Right ventricle myocardium inferior (tissue), 1 donor: ENCODE data around the gene MYBPHL. TPM values are rescaled to one million over a fixed set of nuclear protein-coding genes. Genes with fewer than 3 reads are reported as not detected.

Experiments used
- ATAC-seq: fragments of 200-7000 bp; cut with Tn5 transposase; one replicate; pipeline ENCODE4 v1.9.1; 2020; ENCODE audit warnings: mild to moderate bottlenecking, moderate library complexity
- DNase-seq: peaks from one replicate; pipeline ENCODE4 v3.0.0; 2021; ENCODE audit errors: missing footprints
- intact Hi-C: fragments of 100-400 bp; cut with DNase I; formaldehyde crosslinking; loops from one replicate; pipeline ENCODE4 v1.11.0; 2022
- total RNA-seq: library from RNA; stranded (reverse); fragmentation: NEBNext Ultra II Directional; extraction: Animal tissue kit (Norgen Biotek cat#: 25700); gene quantifications from one replicate; pipeline ENCODE4 v1.2.1, GENCODE V29; 2021
- donor health status: DM: no; HTN: yes; CAD: no; lungs with severe emphysema.

MYBPHL gene
- total RNA-seq, 1 donor from 2014 or later, result not detected

DNA sequence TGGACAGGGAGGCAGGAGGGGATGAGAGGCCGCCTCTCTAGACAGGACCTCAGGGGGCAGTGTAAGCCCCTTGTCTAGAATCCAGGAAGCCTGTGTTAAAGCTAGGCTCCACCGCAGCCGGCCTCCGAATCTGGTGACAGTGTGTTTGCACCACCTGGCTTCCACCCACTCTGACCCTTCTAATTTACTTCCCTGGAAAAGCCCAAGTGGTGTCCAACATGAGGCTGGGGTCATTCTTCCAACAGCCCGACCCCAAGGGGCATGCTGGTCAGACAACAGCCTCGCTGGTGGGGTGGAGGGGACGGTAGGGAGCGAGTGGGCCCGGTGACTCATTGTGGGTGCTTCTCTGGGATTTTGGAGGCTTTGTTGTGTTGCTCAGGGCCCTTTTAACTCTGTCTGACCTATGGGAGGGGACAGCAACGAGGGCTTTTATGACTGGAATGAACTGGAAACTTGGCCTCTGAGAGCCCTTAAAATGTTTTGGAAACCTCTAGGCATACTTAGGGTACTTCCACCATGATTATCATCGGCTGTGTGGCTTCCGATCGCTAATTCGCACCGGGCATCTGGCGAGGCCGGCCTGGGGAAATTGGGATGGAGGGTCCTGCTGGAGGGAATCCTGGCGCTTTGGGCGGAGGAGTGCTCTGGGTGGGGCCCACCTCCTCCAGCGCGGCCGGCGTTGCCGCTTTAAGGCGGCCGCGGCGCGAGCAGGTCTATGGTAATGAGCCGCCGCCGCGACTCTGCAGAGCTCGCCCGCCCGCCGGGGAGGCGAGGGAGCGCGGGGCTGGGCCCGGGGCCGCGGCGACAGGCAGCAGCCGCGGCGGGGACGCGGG is 57.8 kb downstream of the MYBPHL start, which contains the start of gene CELSR2:
Gene CELSR2 (plus strand): TSS at position 743 of the 833 bp plus-strand sequence. CDS start 541 bp downstream, outside the sequence.
- intact Hi-C loops, result no loop called here
- ATAC-seq (peak; percentile 70), DNase-seq (peak; percentile 80)

- DNase-seq (peak; percentile 22), ATAC-seq (no peak)
- intact Hi-C loops, result no loop called here
Observed at GRCh38 chr1:109248444-109248796, 58.4 kb downstream of the MYBPHL start.

DNA sequence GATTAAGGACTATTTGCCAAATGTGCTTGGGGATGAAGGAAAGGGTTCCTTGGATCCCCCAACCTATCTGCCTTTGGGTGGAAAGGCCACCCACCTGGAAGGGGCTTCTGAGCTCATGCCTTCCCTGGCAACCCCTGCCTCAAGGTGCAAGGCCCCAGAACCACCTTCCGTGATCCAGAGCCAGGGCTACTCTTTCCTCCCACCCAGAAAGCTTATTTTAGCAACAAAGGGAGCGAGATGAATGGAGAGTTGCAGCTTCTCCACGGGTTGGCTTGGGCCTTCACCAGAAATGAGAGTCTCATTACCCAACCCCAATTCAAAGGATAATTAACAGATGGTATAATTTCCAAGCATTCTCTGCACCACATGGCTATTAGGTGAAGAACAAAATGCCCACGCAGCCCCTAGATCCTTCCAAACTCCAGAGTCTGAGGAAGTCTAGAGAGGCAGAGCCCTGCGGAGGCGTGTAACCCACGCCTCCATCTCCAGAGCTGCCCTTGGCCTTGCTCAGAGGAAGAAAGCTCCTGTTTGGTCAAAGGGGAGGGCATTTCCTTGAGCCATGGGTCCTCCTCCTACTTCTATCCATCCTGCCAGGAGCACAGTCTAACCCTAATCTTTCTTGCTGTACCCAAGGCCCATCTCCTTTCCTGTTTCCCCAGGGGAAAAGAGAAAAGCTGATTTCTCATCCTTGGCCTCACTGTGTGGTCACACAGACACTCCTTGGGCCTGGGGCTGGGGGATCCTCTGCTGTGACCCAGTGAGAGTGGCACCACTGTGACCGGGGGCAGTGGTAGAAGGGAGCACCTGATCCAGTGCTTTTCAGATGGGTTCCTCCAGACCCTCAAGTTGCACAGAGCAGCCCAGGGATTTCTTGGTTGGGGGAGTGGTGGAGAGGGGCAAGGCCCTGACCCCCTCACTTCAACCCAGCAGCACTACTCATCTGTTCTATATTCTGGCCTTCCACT is 59.1 kb downstream of the MYBPHL start:
- intact Hi-C loops, result no loop called here
- DNase-seq, result no peak
- no peak for ATAC-seq

- intact Hi-C loops, result no loop called here
- no peak for ATAC-seq
- DNase-seq, result peak; percentile 13
Observed at GRCh38 chr1:109246141-109246551, 60.7 kb downstream of the MYBPHL start.

GRCh38 chr1:109243860-109244552 is 62.8 kb downstream of the MYBPHL start:
- ATAC-seq, result no peak
- intact Hi-C loops, result no loop called here

GRCh38 chr1:109243221-109243620 is 63.6 kb downstream of the MYBPHL start:
- intact Hi-C loops, result no loop called here
- ATAC-seq, result no peak
- no peak for DNase-seq

More at GRCh38 chr1:109243860-109244552, 62.8 kb downstream of the MYBPHL start:
- no peak for DNase-seq

- intact Hi-C loops, result no loop called here
- peak; percentile 66 for DNase-seq
- ATAC-seq, result peak; percentile 15
Observed at GRCh38 chr1:109242387-109242786, 64.4 kb downstream of the MYBPHL start.

Other genes starting within 250 kb of the MYBPHL start
- 61.8 TPM for gene TAF13, start 231.0 kb downstream of the MYBPHL start, total RNA-seq
- gene TMEM167B, start 216.2 kb downstream of the MYBPHL start, total RNA-seq, result 31.5 TPM
- gene ELAPOR1, start 192.9 kb downstream of the MYBPHL start, total RNA-seq, result 0.22 TPM
- gene SARS1, start 93.1 kb downstream of the MYBPHL start, total RNA-seq, result 97.6 TPM
- gene CELSR2, start 57.5 kb downstream of the MYBPHL start, total RNA-seq, result 6.5 TPM
- gene PSRC1, start 23.9 kb downstream of the MYBPHL start, total RNA-seq, result 1.2 TPM
- gene SORT1, start 90.9 kb upstream of the MYBPHL start, total RNA-seq, result 121 TPM
- 62.4 TPM for gene PSMA5, start 119.4 kb upstream of the MYBPHL start, total RNA-seq
- 33.0 TPM for gene SYPL2, start 159.5 kb upstream of the MYBPHL start, total RNA-seq
- gene ATXN7L2, start 176.9 kb upstream of the MYBPHL start, total RNA-seq, result 2.5 TPM
- gene CYB561D1, start 187.1 kb upstream of the MYBPHL start, total RNA-seq, result 5.8 TPM
- 18.3 TPM for gene AMIGO1, start 202.7 kb upstream of the MYBPHL start, total RNA-seq
- gene GPR61, start 232.9 kb upstream of the MYBPHL start, total RNA-seq, result not detected
- 2.3 TPM for gene GNAI3, start 241.6 kb upstream of the MYBPHL start, total RNA-seq